Measurements from ENCODE around the gene SCRT2. TPM values are rescaled to one million over a fixed set of nuclear protein-coding genes. Genes with fewer than 3 reads are reported as not detected.

SCRT2 gene
- total RNA-seq, 1 experiment from 2014 or later: 0.20 TPM

DNA sequence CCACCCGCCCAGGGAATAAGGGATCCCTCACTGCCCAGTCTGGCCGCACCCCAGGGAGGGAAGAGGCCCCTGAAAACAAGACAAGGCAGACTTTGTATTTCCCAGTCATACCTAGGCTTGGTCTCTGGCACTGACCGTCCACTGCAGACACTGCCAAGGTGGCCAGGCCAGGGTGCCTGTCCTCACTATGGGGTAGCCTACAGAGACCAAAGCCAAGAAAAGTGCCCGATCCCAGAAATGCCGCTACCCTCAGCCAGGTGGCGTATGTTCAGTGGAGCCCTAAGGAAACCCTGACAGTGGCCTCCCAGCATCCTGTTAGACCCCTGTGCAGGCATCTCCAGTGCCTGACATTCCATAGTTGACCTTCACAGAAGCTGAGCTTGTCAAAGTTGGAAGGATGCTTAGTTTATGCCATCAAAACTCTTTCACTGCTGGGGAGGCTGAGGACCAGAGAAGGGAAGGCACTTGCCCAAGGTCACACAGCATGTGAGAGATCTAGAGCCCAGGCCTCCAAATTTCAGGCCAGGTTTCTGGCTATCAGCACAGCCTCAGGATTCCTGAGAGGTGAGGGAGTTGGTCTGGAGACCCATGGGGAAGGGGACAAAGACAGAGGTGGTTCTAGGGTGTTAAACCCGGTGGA lies 2.5 kb downstream of the SCRT2 start:
- H3K9me3 Mint-ChIP-seq: no peaks in the 10 kb centered on the region
- H3K36me3 Mint-ChIP-seq: no peaks in the 10 kb centered on the region
- CTCF ChIA-PET: interaction anchor here (0.9 to 5.4 kb wide), 5 partner anchors 7 to 66 kb away, joined by 3 to 30 read pairs (median 3); no protein-coding TSS in a partner anchor
- H3K4me3 Mint-ChIP-seq: no peak overlapping the region
- TF ChIP-seq GTF2I (CRISPR knock-in tag; conservative IDR thresholded peaks at IDR 0.05): peak; percentile 85; the same call in 1 of the 2 replicates
- TF ChIP-seq, protein P1, sequence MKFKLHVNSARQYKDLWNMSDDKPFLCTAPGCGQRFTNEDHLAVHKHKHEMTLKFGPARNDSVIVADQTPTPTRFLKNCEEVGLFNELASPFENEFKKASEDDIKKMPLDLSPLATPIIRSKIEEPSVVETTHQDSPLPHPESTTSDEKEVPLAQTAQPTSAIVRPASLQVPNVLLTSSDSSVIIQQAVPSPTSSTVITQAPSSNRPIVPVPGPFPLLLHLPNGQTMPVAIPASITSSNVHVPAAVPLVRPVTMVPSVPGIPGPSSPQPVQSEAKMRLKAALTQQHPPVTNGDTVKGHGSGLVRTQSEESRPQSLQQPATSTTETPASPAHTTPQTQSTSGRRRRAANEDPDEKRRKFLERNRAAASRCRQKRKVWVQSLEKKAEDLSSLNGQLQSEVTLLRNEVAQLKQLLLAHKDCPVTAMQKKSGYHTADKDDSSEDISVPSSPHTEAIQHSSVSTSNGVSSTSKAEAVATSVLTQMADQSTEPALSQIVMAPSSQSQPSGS (CRISPR knock-in tag; IDR thresholded peaks at IDR 0.05; ENCODE audit: borderline replicate concordance, low read depth): no peak
- TF ChIP-seq FOXK1 (CRISPR knock-in tag; IDR thresholded peaks at IDR 0.05): no peak
- TF ChIP-seq, protein P2, sequence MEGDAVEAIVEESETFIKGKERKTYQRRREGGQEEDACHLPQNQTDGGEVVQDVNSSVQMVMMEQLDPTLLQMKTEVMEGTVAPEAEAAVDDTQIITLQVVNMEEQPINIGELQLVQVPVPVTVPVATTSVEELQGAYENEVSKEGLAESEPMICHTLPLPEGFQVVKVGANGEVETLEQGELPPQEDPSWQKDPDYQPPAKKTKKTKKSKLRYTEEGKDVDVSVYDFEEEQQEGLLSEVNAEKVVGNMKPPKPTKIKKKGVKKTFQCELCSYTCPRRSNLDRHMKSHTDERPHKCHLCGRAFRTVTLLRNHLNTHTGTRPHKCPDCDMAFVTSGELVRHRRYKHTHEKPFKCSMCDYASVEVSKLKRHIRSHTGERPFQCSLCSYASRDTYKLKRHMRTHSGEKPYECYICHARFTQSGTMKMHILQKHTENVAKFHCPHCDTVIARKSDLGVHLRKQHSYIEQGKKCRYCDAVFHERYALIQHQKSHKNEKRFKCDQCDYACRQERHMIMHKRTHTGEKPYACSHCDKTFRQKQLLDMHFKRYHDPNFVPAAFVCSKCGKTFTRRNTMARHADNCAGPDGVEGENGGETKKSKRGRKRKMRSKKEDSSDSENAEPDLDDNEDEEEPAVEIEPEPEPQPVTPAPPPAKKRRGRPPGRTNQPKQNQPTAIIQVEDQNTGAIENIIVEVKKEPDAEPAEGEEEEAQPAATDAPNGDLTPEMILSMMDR (IDR thresholded peaks at IDR 0.05): peak; percentile 20; the same call in 1 of the 2 replicates
- TF ChIP-seq, protein P3, sequence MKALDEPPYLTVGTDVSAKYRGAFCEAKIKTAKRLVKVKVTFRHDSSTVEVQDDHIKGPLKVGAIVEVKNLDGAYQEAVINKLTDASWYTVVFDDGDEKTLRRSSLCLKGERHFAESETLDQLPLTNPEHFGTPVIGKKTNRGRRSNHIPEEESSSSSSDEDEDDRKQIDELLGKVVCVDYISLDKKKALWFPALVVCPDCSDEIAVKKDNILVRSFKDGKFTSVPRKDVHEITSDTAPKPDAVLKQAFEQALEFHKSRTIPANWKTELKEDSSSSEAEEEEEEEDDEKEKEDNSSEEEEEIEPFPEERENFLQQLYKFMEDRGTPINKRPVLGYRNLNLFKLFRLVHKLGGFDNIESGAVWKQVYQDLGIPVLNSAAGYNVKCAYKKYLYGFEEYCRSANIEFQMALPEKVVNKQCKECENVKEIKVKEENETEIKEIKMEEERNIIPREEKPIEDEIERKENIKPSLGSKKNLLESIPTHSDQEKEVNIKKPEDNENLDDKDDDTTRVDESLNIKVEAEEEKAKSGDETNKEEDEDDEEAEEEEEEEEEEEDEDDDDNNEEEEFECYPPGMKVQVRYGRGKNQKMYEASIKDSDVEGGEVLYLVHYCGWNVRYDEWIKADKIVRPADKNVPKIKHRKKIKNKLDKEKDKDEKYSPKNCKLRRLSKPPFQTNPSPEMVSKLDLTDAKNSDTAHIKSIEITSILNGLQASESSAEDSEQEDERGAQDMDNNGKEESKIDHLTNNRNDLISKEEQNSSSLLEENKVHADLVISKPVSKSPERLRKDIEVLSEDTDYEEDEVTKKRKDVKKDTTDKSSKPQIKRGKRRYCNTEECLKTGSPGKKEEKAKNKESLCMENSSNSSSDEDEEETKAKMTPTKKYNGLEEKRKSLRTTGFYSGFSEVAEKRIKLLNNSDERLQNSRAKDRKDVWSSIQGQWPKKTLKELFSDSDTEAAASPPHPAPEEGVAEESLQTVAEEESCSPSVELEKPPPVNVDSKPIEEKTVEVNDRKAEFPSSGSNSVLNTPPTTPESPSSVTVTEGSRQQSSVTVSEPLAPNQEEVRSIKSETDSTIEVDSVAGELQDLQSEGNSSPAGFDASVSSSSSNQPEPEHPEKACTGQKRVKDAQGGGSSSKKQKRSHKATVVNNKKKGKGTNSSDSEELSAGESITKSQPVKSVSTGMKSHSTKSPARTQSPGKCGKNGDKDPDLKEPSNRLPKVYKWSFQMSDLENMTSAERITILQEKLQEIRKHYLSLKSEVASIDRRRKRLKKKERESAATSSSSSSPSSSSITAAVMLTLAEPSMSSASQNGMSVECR (CRISPR knock-in tag; IDR thresholded peaks at IDR 0.05; ENCODE audit: borderline replicate concordance): no peak
- TF ChIP-seq NR3C1 (CRISPR knock-in tag; conservative IDR thresholded peaks at IDR 0.05; ENCODE audit: low read depth): no peak
- no peak for TF ChIP-seq CREM (CRISPR knock-in tag; IDR thresholded peaks at IDR 0.05)
- no peak for TF ChIP-seq NFATC4 (CRISPR knock-in tag; IDR thresholded peaks at IDR 0.05)
- TF ChIP-seq ZNF396 (CRISPR knock-in tag; IDR thresholded peaks at IDR 0.05; ENCODE audit: borderline replicate concordance): no peak
- TF ChIP-seq IRF2 (CRISPR knock-in tag; IDR thresholded peaks at IDR 0.05; ENCODE audit: borderline replicate concordance, low read depth): no peak
- TF ChIP-seq ZNF219 (CRISPR knock-in tag; IDR thresholded peaks at IDR 0.05; ENCODE audit: borderline replicate concordance): no peak
- POLR2A ChIA-PET: no interaction called here
- peaks cover 49% of the 10 kb centered on the region for H3K27me3 Mint-ChIP-seq (ENCODE audit: low read depth)
- no peak overlapping the region for H3K27ac Mint-ChIP-seq
- H3K4me1 Mint-ChIP-seq: peaks cover 33% of the 10 kb centered on the region
- ATAC-seq (peak; percentile 50), DNase-seq (ENCODE audit: low spot score) (peak; percentile 56)

DNA sequence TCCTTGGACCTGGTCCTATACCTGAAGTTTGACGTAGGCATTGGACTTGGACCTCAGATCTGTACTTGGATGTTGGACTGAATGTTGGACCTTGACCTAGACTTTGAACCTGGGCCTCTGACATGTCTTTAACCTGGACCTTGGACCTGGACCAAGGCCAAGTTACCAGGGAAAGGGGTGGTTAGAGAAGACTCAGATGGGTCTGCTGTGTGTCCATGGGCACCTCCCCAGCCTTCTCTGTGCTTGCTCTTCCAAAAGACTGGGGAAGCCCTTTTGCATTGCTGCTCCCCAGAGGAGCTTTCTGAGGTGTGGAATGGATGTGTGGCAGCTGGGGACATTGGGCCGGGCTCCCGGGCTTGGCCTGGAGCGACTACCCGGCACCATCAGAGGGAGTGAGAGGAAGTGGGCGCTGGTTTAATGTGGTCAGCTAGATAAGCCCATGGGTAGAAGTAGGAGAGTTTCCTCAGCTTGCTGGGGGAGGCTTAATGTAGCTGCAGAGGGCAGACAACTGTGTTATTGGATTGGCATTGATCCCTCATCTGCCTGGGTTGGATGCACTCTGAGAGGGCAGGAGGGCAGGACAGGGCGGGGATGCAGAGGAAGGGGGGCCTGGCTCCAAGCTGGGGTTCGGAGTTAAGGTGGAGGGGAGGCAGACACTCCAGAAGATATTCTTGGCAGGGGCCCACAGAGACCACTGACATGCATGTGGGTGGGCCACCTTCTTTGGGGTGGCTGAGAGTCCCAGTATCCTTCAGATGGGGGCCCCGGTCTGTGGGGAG lies 4.2 kb downstream of the SCRT2 start:
- ChIA-PET CTCF (interaction anchor here (1.2 kb wide), 1 partner anchor 57 kb away, joined by 6 read pairs; no protein-coding TSS in a partner anchor), POLR2A (no interaction called here)
- Mint-ChIP-seq H3K27me3 (ENCODE audit: low read depth) (peaks cover 34% of the 10 kb centered on the region), H3K4me3 (no peak overlapping the region), H3K36me3 (no peaks in the 10 kb centered on the region), H3K4me1 (peaks cover 42% of the 10 kb centered on the region), H3K27ac (no peak overlapping the region), H3K9me3 (no peaks in the 10 kb centered on the region)
- no peak for ATAC-seq
- DNase-seq (ENCODE audit: low spot score): no peak
- TF ChIP-seq, protein P3 (CRISPR knock-in tag; IDR thresholded peaks at IDR 0.05; ENCODE audit: borderline replicate concordance): no peak
- TF ChIP-seq SMAD3 (CRISPR knock-in tag; IDR thresholded peaks at IDR 0.05; ENCODE audit: borderline replicate concordance) (no peak), GRHL2 (CRISPR knock-in tag; IDR thresholded peaks at IDR 0.05; ENCODE audit: insufficient replicate concordance, severe bottlenecking) (no peak), ZNF671 (CRISPR knock-in tag; IDR thresholded peaks at IDR 0.05) (no peak), ZNF263 (CRISPR knock-in tag; IDR thresholded peaks at IDR 0.05; ENCODE audit: low read depth) (no peak)
- TF ChIP-seq, protein P4, sequence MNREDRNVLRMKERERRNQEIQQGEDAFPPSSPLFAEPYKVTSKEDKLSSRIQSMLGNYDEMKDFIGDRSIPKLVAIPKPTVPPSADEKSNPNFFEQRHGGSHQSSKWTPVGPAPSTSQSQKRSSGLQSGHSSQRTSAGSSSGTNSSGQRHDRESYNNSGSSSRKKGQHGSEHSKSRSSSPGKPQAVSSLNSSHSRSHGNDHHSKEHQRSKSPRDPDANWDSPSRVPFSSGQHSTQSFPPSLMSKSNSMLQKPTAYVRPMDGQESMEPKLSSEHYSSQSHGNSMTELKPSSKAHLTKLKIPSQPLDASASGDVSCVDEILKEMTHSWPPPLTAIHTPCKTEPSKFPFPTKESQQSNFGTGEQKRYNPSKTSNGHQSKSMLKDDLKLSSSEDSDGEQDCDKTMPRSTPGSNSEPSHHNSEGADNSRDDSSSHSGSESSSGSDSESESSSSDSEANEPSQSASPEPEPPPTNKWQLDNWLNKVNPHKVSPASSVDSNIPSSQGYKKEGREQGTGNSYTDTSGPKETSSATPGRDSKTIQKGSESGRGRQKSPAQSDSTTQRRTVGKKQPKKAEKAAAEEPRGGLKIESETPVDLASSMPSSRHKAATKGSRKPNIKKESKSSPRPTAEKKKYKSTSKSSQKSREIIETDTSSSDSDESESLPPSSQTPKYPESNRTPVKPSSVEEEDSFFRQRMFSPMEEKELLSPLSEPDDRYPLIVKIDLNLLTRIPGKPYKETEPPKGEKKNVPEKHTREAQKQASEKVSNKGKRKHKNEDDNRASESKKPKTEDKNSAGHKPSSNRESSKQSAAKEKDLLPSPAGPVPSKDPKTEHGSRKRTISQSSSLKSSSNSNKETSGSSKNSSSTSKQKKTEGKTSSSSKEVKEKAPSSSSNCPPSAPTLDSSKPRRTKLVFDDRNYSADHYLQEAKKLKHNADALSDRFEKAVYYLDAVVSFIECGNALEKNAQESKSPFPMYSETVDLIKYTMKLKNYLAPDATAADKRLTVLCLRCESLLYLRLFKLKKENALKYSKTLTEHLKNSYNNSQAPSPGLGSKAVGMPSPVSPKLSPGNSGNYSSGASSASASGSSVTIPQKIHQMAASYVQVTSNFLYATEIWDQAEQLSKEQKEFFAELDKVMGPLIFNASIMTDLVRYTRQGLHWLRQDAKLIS (CRISPR knock-in tag; IDR thresholded peaks at IDR 0.05; ENCODE audit: borderline replicate concordance): no peak
